IMR-90 (cell line): ENCODE measurements around the gene HS6ST3. TPM values are rescaled to one million over a fixed set of nuclear protein-coding genes. Genes with fewer than 3 reads are reported as not detected.

Experiments
- ATAC-seq: fragments of 200-7000 bp; cut with Tn5 transposase; 2 replicates; pipeline ENCODE4 v1.9.1; 2020; ENCODE audit warnings: low read depth, mild to moderate bottlenecking, moderate library complexity
- BruUV-seq: library from RNA; stranded (reverse); fragments of 400-500 nt; replicated peaks from 2 replicates; lab custom pipeline; 2021; lab: Mats Ljungman, UMichigan
- CTCF ChIA-PET: fragments of 300-600 bp; formaldehyde crosslinking; extraction: SDS; loops from one replicate; lab custom pipeline; 2021; ENCODE audit warnings: antibody characterized with exemption; lab: Yijun Ruan, JAX
- POLR2A ChIA-PET: fragments of 300-600 bp; sonication (Branson Sonifier 250); formaldehyde crosslinking; loops from one replicate; lab custom pipeline; 2022; ENCODE audit warnings: antibody characterized with exemption; ENCODE audit not compliant: unreplicated experiment; lab: Charles Lee
- DNase-seq: peaks from one replicate; pipeline ENCODE4 v3.0.0; 2013
- H2AFZ ChIP-seq: replicated peaks from 2 replicates; pipeline ENCODE3; 2013; ENCODE audit warnings: low read length, mild to moderate bottlenecking; ENCODE audit not compliant: poor library complexity
- H2AK5ac ChIP-seq: 2 replicates; pipeline ENCODE4 v1.6.1; 2013; ENCODE audit warnings: low read depth, low read length, inconsistent platforms
- H2AK9ac ChIP-seq: replicated peaks from 2 replicates; pipeline ENCODE3; 2013; ENCODE audit warnings: mild to moderate bottlenecking, low read depth, low read length, moderate library complexity; ENCODE audit not compliant: poor library complexity
- H2BK120ac ChIP-seq: 2 replicates; pipeline ENCODE4 v1.6.1; 2013; ENCODE audit warnings: low read depth, low read length, inconsistent platforms
- H2BK15ac ChIP-seq: 3 replicates; pipeline ENCODE4 v1.6.1; 2013; ENCODE audit warnings: low read depth, low read length, inconsistent platforms
- H2BK20ac ChIP-seq: 2 replicates; pipeline ENCODE4 v1.6.1; 2013; ENCODE audit warnings: low read depth, mild to moderate bottlenecking, inconsistent platforms, low read length, moderate library complexity
- H2BK5ac ChIP-seq: 2 replicates; pipeline ENCODE4 v1.6.1; 2013; ENCODE audit warnings: mild to moderate bottlenecking, low read depth, low read length, inconsistent platforms; ENCODE audit not compliant: poor library complexity, severe bottlenecking
- H3K14ac ChIP-seq: replicated peaks from 2 replicates; pipeline ENCODE4 v1.6.1; 2013; ENCODE audit warnings: low read depth, low read length, inconsistent platforms
- H3K18ac ChIP-seq: 2 replicates; pipeline ENCODE4 v1.6.1; 2013; ENCODE audit warnings: low read depth, low read length, control low read depth
- H3K23ac ChIP-seq: 2 replicates; pipeline ENCODE4 v1.6.1; 2013; ENCODE audit warnings: low read depth, low read length, inconsistent platforms
- H3K27ac ChIP-seq: 2 replicates; pipeline ENCODE4 v1.5.1; 2013; ENCODE audit warnings: mild to moderate bottlenecking, control low read depth, low read length; ENCODE audit not compliant: insufficient read depth
- H3K27me3 ChIP-seq: 2 replicates; pipeline ENCODE4 v1.6.1; 2013; ENCODE audit warnings: low read length; ENCODE audit not compliant: control insufficient read depth, insufficient read depth
- H3K36me3 ChIP-seq: 2 replicates; pipeline ENCODE4 v1.6.1; 2013; ENCODE audit warnings: low read length, mixed read lengths; ENCODE audit not compliant: control insufficient read depth, insufficient read depth
- H3K4ac ChIP-seq: 2 replicates; pipeline ENCODE4 v1.6.1; 2013; ENCODE audit warnings: low read depth, low read length, inconsistent platforms
- H3K4me1 ChIP-seq: 2 replicates; pipeline ENCODE4 v1.6.1; 2013; ENCODE audit warnings: low read length, mixed read lengths; ENCODE audit not compliant: control insufficient read depth, insufficient read depth
- H3K4me2 ChIP-seq: 2 replicates; pipeline ENCODE4 v1.6.1; 2013; ENCODE audit warnings: low read depth, mild to moderate bottlenecking, control low read depth, low read length, moderate library complexity
- H3K4me3 ChIP-seq: 2 replicates; pipeline ENCODE4 v1.5.1; 2013; ENCODE audit warnings: low read depth, mild to moderate bottlenecking, control low read depth, low read length, moderate library complexity; ENCODE audit not compliant: insufficient read depth
- H3K56ac ChIP-seq: 2 replicates; pipeline ENCODE4 v1.6.1; 2013; ENCODE audit warnings: low read length, inconsistent platforms; ENCODE audit not compliant: insufficient read depth; ENCODE audit errors: extremely low read depth
- H3K79me1 ChIP-seq, 2 experiments: 2 replicates each; pipeline ENCODE4 v1.6.1; 2013; ENCODE audit warnings: low read length in 2 of 2, inconsistent platforms in 1 of 2, low read depth in 1 of 2
- H3K9ac ChIP-seq: 2 replicates; pipeline ENCODE4 v1.6.1; 2013; ENCODE audit warnings: low read depth, low read length, control low read depth
- H3K9me1 ChIP-seq: 2 replicates; pipeline ENCODE4 v1.6.1; 2013; ENCODE audit warnings: low read length, inconsistent platforms; ENCODE audit not compliant: insufficient read depth
- H3K9me3 ChIP-seq: 2 replicates; pipeline ENCODE4 v1.6.1; 2013; ENCODE audit warnings: low read length; ENCODE audit not compliant: control insufficient read depth, insufficient read depth
- H4K20me1 ChIP-seq: 2 replicates; pipeline ENCODE4 v1.6.1; 2013; ENCODE audit warnings: low read length, inconsistent platforms; ENCODE audit not compliant: insufficient read depth
- H4K5ac ChIP-seq: 2 replicates; pipeline ENCODE4 v1.6.1; 2013; ENCODE audit warnings: mild to moderate bottlenecking, low read depth, low read length, control low read depth
- H4K8ac ChIP-seq, 2 experiments: 2 replicates each; pipeline ENCODE4 v1.6.1; 2013; ENCODE audit warnings: low read depth in 2 of 2, low read length in 2 of 2, control low read depth in 1 of 2, inconsistent platforms in 1 of 2
- H4K91ac ChIP-seq: 2 replicates; pipeline ENCODE4 v1.6.1; 2013; ENCODE audit warnings: low read depth, low read length, inconsistent platforms; ENCODE audit not compliant: insufficient read depth
- BHLHE40 ChIP-seq: fragments of 150-350 bp; IDR thresholded peaks from 2 replicates; pipeline ENCODE4 v1.6.1; 2016; ENCODE audit warnings: mild to moderate bottlenecking, low read depth, low read length
- CEBPB ChIP-seq: IDR thresholded peaks from 2 replicates; pipeline ENCODE4 v1.6.1; 2012; ENCODE audit warnings: low read depth, low read length, improper control_type of control experiment
- CHD1 ChIP-seq: IDR thresholded peaks from 2 replicates; pipeline ENCODE4 v1.6.1; 2012; ENCODE audit warnings: low read depth, low read length, improper control_type of control experiment
- FOS ChIP-seq: fragments of 150-350 bp; IDR thresholded peaks from 2 replicates; pipeline ENCODE4 v1.6.1; 2016; ENCODE audit warnings: low read depth, low read length
- MAFK ChIP-seq: IDR thresholded peaks from 2 replicates; pipeline ENCODE4 v1.6.1; 2012; ENCODE audit warnings: low read depth, low read length, improper control_type of control experiment
- MAZ ChIP-seq: IDR thresholded peaks from 2 replicates; pipeline ENCODE4 v1.6.1; 2012; ENCODE audit warnings: low read depth, mild to moderate bottlenecking, low read length, improper control_type of control experiment, moderate library complexity, borderline replicate concordance
- MXI1 ChIP-seq: IDR thresholded peaks from 2 replicates; pipeline ENCODE4 v1.6.1; 2012; ENCODE audit warnings: low read depth, mild to moderate bottlenecking, low read length, moderate library complexity, borderline replicate concordance
- NFE2L2 ChIP-seq: fragments of 150-350 bp; IDR thresholded peaks from 2 replicates; pipeline ENCODE4 v1.6.1; 2016; ENCODE audit warnings: low read depth, mild to moderate bottlenecking, low read length
- POLR2A ChIP-seq: IDR thresholded peaks from 2 replicates; pipeline ENCODE4 v1.6.1; 2012; ENCODE audit warnings: mild to moderate bottlenecking, low read depth, low read length
- RAD21 ChIP-seq: IDR thresholded peaks from 2 replicates; pipeline ENCODE4 v1.6.1; 2012; ENCODE audit warnings: low read length, improper control_type of control experiment
- RCOR1 ChIP-seq: IDR thresholded peaks from 2 replicates; pipeline ENCODE4 v1.6.1; 2012; ENCODE audit warnings: mild to moderate bottlenecking, low read length, improper control_type of control experiment; ENCODE audit not compliant: insufficient replicate concordance
- RFX5 ChIP-seq: IDR thresholded peaks from 2 replicates; pipeline ENCODE4 v1.8.0; 2012; ENCODE audit warnings: low read depth, mild to moderate bottlenecking, low read length, moderate library complexity
- SMC3 ChIP-seq: fragments of 150-350 bp; IDR thresholded peaks from 2 replicates; pipeline ENCODE4 v1.6.1; 2016; ENCODE audit warnings: low read depth, mild to moderate bottlenecking, antibody characterized with exemption, low read length, moderate library complexity
- WGBS, 2 experiments: methylation state at CpG; one replicate each; pipeline versions ENCODE4 v1.1.5 to v1.1.7; 2013; ENCODE audit warnings: missing lambda C conversion rate in 2 of 2; ENCODE audit not compliant: insufficient read length in 1 of 2; ENCODE audit errors: extremely low coverage in 2 of 2; 5-methylcytosine and 5-hydroxymethylcytosine counted together
- dilution Hi-C: fragments of 300-500 bp; cut with HindIII; formaldehyde crosslinking; loops from one replicate; pipeline ENCODE4 v1.14.3; 2018; ENCODE audit warnings: low sequenced_read_pairs; ENCODE audit not compliant: unreplicated experiment
- in situ Hi-C: fragments of 300-500 bp; cut with MboI; formaldehyde crosslinking; loops from 3 replicates; pipeline ENCODE4 v1.14.3; 2019; ENCODE audit warnings: low sequenced_read_pairs, inconsistent platforms, mixed read lengths
- intact Hi-C: fragments of 100-400 bp; cut with micrococcal nuclease; formaldehyde crosslinking; loops from 2 replicates; pipeline ENCODE4 v1.10.0; 2022
- polyA plus RNA-seq, 3 experiments: library from polyadenylated mRNA; depleted of rRNA; stranded (reverse); fragments of >200 nt; gene quantifications; 2 replicates each; pipeline ENCODE4 v1.2.3, GENCODE V29; 2012; ENCODE audit warnings: low replicate concordance in 1 of 3
- total RNA-seq: library from RNA; depleted of rRNA; stranded (reverse); fragments of >200 nt; gene quantifications from 2 replicates; pipeline ENCODE4 v1.2.3, GENCODE V29; 2012
- TF ChIP-seq, protein P1 (sequence below): fragments of 150-350 bp; IDR thresholded peaks from 2 replicates; pipeline ENCODE4 v1.6.1; 2017; ENCODE audit warnings: mild to moderate bottlenecking, antibody characterized with exemption, low read length, low read depth
- TF ChIP-seq, protein P2 (sequence below): conservative IDR thresholded peaks from 2 replicates; pipeline ENCODE4 v1.5.1; 2012; ENCODE audit warnings: mild to moderate bottlenecking, low read depth, low read length, improper control_type of control experiment
- TF ChIP-seq, protein P3 (sequence below): fragments of 150-350 bp; IDR thresholded peaks from 2 replicates; pipeline ENCODE4 v1.6.1; 2016; ENCODE audit warnings: low read depth, mild to moderate bottlenecking, low read length, moderate library complexity, borderline replicate concordance

HS6ST3 gene
- total and polyA plus RNA-seq, 2 of the 4 experiments (the other 2 are of a cell fraction): not detected

DNA sequence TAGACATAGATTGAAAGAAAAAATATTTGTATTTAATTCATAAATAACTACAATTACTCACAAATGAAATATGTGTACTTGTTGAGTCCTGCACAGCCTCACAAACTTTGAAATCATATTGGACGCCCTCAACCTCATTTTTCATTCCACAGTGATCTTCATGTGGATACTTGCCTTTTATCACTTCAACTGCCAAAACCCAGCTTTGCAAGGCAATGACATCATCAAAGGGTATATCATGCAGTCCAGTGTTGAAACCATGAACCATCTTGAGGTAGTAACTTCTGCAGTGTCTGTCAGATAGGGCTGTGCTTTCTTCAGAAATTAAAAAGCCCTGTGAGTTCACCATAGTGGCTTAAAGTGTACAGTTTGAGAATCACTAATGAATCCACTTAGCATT, 82.2 kb downstream of the HS6ST3 start:
- no peaks in the 10 kb centered on the region for H3K4me1 ChIP-seq
- dilution Hi-C loops: no loop called here
- TF ChIP-seq, protein P1, sequence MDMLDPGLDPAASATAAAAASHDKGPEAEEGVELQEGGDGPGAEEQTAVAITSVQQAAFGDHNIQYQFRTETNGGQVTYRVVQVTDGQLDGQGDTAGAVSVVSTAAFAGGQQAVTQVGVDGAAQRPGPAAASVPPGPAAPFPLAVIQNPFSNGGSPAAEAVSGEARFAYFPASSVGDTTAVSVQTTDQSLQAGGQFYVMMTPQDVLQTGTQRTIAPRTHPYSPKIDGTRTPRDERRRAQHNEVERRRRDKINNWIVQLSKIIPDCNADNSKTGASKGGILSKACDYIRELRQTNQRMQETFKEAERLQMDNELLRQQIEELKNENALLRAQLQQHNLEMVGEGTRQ: no peak
- TF ChIP-seq FOS (no peak), NFE2L2 (no peak), POLR2A (no peak), BHLHE40 (no peak), RAD21 (no peak), CEBPB (no peak), RCOR1 (no peak), CHD1 (no peak), SMC3 (no peak), RFX5 (no peak), MAZ (no peak), MXI1 (no peak), MAFK (no peak)
- TF ChIP-seq, protein P2, sequence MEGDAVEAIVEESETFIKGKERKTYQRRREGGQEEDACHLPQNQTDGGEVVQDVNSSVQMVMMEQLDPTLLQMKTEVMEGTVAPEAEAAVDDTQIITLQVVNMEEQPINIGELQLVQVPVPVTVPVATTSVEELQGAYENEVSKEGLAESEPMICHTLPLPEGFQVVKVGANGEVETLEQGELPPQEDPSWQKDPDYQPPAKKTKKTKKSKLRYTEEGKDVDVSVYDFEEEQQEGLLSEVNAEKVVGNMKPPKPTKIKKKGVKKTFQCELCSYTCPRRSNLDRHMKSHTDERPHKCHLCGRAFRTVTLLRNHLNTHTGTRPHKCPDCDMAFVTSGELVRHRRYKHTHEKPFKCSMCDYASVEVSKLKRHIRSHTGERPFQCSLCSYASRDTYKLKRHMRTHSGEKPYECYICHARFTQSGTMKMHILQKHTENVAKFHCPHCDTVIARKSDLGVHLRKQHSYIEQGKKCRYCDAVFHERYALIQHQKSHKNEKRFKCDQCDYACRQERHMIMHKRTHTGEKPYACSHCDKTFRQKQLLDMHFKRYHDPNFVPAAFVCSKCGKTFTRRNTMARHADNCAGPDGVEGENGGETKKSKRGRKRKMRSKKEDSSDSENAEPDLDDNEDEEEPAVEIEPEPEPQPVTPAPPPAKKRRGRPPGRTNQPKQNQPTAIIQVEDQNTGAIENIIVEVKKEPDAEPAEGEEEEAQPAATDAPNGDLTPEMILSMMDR: no peak
- TF ChIP-seq, protein P3, sequence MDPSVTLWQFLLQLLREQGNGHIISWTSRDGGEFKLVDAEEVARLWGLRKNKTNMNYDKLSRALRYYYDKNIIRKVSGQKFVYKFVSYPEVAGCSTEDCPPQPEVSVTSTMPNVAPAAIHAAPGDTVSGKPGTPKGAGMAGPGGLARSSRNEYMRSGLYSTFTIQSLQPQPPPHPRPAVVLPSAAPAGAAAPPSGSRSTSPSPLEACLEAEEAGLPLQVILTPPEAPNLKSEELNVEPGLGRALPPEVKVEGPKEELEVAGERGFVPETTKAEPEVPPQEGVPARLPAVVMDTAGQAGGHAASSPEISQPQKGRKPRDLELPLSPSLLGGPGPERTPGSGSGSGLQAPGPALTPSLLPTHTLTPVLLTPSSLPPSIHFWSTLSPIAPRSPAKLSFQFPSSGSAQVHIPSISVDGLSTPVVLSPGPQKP: no peak

More for the DNA sequence above, 82.2 kb downstream of the HS6ST3 start:
- Histone ChIP-seq H2AK5ac (no peak overlapping the region), H2BK120ac (no peak overlapping the region), H2AFZ (no peak overlapping the region), H3K56ac (no peak overlapping the region), H2BK15ac (no peak overlapping the region), H4K8ac (no peak overlapping the region), H3K18ac (no peak overlapping the region), H2AK9ac (no peak overlapping the region), H3K4ac (no peak overlapping the region), H3K27ac (no peak overlapping the region), H2BK5ac (no peak overlapping the region), H4K91ac (no peak overlapping the region), H3K14ac (no peak overlapping the region), H3K9me1 (no peaks in the 10 kb centered on the region), H3K36me3 (no peaks in the 10 kb centered on the region), H3K4me2 (no peak overlapping the region), H4K20me1 (no peaks in the 10 kb centered on the region), H4K5ac (no peak overlapping the region), H2BK20ac (no peak overlapping the region), H3K79me1 (no peaks in the 10 kb centered on the region), H3K27me3 (no peaks in the 10 kb centered on the region), H3K9me3 (no peaks in the 10 kb centered on the region), H3K23ac (no peak overlapping the region), H3K4me3 (no peak overlapping the region), H3K9ac (no peak overlapping the region)
- 40% methylated on average over 1 of the region's 1 CpG; no CpG with 5 or more reads in 1 of the 2 experiments for WGBS, 2 experiments
- intact Hi-C loops: no loop called here
- in situ Hi-C loops: no loop called here
- POLR2A ChIA-PET: no interaction called here
- no TSS peak for BruUV-seq
- no peak for DNase-seq
- CTCF ChIA-PET: no interaction called here
- ATAC-seq: no peak
